Fibroblast of lung (primary cell): ENCODE results near the gene CDKAL1.

Source experiments
- EZH2 ChIP-seq: IDR thresholded peaks from 2 replicates; pipeline ENCODE4 v1.5.1; 2012; ENCODE audit warnings: low read length, control low read depth, mild to moderate bottlenecking; ENCODE audit errors: missing control alignments
- TF ChIP-seq, protein P1 (sequence below), 2 donors: IDR thresholded peaks in 1 of 2; conservative IDR thresholded peaks in 1 of 2; 1 replicate in 1 of 2; 2 replicates in 1 of 2; pipeline ENCODE4 v1.5.1; 2011 to 2012; ENCODE audit warnings: low read length in 2 of 2, control low read depth in 1 of 2, inconsistent platforms in 1 of 2, low read depth in 1 of 2, mild to moderate bottlenecking in 1 of 2

DNA sequence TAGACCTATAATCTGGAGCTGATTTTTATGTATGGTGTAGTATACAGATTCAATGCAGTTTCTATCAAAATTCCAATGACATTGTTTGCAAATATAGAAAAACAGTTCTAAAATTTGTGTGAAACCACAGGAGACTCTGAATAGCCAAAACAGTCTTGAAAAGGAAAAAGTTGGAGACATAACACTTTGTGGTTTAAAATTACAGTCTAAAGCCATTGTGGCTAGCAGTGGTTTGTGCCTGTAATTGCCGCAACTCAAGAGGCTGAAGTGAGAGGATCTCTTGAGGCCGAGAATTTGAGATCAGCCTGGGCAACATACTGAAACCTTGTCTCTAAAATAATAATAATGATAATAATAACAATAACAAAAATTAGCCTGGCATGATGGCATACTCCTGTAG, 213.7 kb downstream of the CDKAL1 start:
- TF ChIP-seq, protein P1, sequence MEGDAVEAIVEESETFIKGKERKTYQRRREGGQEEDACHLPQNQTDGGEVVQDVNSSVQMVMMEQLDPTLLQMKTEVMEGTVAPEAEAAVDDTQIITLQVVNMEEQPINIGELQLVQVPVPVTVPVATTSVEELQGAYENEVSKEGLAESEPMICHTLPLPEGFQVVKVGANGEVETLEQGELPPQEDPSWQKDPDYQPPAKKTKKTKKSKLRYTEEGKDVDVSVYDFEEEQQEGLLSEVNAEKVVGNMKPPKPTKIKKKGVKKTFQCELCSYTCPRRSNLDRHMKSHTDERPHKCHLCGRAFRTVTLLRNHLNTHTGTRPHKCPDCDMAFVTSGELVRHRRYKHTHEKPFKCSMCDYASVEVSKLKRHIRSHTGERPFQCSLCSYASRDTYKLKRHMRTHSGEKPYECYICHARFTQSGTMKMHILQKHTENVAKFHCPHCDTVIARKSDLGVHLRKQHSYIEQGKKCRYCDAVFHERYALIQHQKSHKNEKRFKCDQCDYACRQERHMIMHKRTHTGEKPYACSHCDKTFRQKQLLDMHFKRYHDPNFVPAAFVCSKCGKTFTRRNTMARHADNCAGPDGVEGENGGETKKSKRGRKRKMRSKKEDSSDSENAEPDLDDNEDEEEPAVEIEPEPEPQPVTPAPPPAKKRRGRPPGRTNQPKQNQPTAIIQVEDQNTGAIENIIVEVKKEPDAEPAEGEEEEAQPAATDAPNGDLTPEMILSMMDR (conservative IDR thresholded peaks at IDR 0.05 in 1 of 2, IDR thresholded peaks at IDR 0.05 in 1 of 2; ENCODE audit: low read depth in 1 of 2, low read length in 2 of 2) = no peak
- TF ChIP-seq EZH2 = no peak
